Right renal cortex interstitium (tissue), 3 donors: ENCODE measurements around the gene TTLL5. TPM values are rescaled to one million over a fixed set of nuclear protein-coding genes. Genes with fewer than 3 reads are reported as not detected.

Source experiments
- DNase-seq, 3 donors: peaks; one replicate each; pipeline ENCODE4 v3.0.0-alpha.2; 2013; ENCODE audit warnings: low read depth in 3 of 3, low spot score in 2 of 3
- polyA plus RNA-seq, 3 donors: library from polyadenylated mRNA; unstranded; fragments of 120-200 nt; gene quantifications; one replicate each; pipeline ENCODE4 v1.2.1, GENCODE V29; 2013; ENCODE audit not compliant: insufficient read length in 3 of 3

Gene TTLL5, protein sequence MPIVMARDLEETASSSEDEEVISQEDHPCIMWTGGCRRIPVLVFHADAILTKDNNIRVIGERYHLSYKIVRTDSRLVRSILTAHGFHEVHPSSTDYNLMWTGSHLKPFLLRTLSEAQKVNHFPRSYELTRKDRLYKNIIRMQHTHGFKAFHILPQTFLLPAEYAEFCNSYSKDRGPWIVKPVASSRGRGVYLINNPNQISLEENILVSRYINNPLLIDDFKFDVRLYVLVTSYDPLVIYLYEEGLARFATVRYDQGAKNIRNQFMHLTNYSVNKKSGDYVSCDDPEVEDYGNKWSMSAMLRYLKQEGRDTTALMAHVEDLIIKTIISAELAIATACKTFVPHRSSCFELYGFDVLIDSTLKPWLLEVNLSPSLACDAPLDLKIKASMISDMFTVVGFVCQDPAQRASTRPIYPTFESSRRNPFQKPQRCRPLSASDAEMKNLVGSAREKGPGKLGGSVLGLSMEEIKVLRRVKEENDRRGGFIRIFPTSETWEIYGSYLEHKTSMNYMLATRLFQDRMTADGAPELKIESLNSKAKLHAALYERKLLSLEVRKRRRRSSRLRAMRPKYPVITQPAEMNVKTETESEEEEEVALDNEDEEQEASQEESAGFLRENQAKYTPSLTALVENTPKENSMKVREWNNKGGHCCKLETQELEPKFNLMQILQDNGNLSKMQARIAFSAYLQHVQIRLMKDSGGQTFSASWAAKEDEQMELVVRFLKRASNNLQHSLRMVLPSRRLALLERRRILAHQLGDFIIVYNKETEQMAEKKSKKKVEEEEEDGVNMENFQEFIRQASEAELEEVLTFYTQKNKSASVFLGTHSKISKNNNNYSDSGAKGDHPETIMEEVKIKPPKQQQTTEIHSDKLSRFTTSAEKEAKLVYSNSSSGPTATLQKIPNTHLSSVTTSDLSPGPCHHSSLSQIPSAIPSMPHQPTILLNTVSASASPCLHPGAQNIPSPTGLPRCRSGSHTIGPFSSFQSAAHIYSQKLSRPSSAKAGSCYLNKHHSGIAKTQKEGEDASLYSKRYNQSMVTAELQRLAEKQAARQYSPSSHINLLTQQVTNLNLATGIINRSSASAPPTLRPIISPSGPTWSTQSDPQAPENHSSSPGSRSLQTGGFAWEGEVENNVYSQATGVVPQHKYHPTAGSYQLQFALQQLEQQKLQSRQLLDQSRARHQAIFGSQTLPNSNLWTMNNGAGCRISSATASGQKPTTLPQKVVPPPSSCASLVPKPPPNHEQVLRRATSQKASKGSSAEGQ (N-terminal part only)
- 10 to 100 TPM; 28.7 to 35.1 (median 33.1) TPM for polyA plus RNA-seq

DNA sequence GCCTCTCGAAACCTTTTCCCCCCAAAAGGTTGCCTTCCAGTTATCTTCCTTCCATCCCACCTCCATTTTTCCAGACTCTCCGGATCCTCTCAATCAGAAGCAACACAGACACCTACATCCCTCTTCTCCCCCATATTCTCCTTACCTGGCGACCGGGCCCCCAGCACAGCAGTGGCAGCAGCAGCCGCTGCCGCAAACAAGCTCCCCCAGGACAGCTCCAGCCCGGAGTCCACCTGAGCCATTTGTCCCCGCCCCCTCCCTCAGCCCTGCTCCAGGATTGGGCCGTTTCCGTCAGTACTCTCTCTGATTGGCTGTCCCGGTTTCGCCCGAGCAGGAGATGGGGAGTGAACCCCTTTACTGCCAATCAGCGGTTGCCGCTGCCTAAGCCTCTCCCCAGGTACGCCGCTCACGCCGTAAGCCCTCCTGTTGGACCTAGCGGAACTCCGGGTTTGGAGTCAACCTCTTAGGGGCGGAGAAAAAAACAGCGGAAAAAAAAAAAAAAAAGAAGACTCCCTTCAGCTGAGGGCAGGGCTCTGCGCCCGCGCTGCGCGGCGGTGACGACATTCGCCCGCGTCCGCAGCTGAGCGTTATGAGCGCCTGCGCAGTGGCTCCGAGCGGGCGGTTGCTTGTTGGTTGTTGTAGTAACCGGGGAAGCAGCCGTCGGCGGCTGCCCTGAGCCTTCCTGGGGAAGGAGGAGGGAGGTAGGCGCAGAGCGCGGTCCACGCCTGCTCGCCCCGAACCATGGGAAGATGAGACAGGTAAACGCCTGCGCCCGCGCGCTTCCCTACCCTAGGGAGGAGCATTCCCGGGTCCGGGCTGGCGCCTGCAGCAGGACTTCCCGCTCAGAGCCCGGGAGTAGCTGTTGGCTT, at the start of gene TTLL5, which contains the start of gene ERG28:
TTLL5 (plus strand) TSS at position 617 of the 869 bp plus-strand sequence. CDS start 1,904 bp downstream, outside the sequence.
ERG28 (minus strand) TSS at position 247 of the 869 bp plus-strand sequence. CDS start 3,374 bp downstream, outside the sequence.
- DNase-seq, result peak; percentile 93 to 95 (median 94)

DNA sequence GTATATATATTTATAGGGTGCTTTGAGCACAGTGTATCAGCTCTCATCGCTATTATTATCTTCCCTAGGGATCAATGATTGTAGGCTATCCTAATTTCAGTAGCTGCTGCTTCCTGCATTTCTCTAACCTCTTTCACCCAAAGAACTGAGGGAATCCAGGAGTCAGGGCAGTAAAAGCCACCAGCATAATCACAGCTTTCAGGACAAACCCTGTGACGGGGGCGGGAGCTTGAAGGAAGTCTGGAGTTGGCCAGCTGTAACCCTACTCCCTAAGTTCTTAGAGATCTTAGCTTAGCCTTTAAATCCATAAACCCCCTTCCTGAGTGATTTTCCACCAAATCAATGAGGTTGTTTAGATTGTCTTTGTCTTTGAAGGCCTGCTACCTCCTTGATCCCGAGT, 48.9 kb upstream of the TTLL5 start:
- DNase-seq, result no peak

DNA sequence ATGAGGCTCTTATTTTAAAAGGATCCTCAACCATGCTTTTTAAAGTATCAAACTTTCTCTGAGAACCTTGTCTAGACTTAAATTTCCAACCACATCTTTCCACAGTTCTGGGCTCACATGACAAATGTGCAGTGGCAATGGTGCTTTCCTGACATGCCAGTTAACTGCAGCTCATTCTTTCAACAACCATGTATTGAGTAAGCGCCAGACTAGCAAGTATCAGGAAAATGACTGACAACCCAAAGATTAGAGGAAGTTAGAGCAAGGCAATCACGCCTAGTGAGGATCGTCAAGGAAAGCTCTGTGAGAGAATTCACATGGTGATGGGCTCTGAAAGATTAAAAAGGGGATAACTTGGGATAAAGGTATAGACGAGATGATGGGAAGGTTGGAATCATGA, 46.9 kb upstream of the TTLL5 start:
- DNase-seq, result no peak

DNA sequence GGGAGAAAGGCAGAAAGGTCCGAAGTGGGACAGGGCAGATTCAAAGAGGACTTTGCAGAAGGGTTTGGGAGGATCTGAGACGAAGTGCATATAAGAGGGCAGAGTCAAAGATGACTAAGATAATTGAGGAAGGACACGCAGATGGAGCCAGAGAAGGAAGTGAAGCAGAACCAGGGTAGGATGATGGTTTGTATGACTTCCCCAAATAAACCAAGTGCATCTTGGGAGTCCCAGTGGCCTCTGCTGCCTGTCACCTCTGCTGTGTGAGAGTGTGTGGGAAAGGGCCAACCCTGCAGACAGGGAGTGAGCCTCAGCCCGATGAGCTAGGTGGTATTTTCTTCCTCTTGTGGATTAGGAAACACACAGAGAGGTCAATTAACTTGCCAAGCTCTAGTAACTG, 45.8 kb upstream of the TTLL5 start:
- no peak for DNase-seq

DNA sequence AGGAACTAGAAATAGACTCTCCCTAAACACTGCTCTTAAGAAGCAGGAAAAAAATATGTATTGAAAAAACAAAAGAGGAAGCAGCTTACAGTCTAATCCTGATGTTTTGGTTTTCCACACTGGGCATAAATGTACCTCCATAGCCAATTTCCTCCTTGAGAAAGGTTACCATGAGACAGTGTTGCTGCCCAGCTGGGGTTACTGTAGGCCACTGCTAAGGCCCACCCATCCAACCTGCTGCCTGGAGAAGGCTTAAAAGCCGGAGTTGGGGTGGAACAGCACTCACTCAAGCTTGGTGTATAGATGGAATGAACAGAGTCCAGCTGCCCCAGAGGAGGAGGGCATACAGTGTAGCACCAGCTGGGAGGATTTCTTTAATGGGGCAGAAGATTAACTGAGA, 41.5 kb upstream of the TTLL5 start:
- no peak for DNase-seq

DNA sequence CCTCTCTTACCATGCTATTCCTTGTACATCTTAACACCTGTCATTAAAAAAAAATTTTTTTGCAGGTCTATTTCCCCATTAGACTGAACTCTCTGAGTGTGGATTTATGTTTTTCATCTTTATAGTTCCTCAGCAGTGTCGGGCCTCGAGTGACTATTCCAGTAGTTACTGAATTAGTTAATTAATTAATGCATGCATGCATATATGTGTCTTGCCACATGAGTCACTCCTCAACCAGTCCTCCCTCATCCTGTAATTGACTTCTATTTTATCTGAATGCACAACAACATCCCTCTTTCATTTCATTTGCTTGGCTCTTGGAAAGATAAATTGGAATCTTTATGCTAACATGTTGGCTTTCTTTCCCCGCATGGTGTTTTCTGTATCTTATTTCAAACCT, 36.0 kb upstream of the TTLL5 start:
- DNase-seq, result no peak

DNA sequence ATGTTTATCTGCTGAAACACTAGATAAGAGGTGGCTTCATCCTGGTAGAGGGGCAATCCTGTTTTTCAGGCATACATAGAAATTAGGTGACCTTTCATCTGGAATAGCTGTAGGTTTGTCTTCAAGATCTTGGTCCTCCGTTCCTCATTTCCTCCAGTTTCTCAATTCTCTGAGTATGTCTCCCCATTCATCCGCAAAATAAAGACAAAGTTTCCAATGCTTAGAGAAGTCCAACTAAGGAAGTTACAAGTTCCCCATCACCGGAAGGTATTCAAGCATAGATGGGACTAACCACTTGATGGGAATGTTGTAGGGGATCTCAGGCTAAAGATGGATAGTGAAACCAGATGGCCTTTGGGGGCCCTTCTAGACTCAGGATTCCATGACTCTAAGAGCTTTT, 34.6 kb upstream of the TTLL5 start:
- no peak for DNase-seq

DNA sequence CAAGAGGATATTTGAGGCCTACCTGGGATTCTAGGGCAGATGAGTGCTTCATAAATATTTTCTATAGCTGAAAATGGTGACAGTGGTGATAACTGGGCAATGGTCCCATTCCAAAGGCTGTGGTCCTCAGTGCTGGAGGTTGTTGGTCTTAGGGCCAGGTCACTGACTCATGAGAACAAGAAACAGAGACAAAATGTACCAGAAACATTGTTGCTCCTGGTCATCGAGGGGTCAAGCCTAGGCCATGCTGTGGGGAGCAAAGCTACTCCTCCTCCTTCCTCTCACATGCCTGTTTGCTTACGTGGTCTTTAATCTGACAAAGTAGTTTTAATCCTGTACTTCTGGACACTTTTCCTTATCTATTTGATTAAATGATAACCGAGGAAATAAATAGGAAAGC, 34.2 kb upstream of the TTLL5 start:
- no peak for DNase-seq

DNA sequence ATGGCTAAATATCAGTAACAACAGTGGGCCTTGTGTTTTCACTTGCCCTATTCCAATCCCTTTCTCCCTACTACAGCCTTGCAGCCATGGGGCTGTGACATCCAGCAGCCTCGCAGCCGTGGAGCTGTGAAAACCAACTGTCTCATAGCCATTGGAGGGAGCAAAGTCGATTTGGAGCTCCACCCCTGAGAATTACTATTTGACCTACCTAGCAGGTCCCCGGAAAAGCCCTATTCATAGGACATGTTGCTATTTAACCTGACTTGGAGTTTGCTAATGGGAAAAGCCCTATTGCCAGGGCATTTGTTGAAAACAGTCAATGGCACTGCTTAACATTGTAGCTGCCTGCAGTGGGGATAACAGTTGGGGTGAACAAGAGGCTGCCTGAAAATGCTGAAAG, 33.6 kb upstream of the TTLL5 start:
- DNase-seq, result no peak

DNA sequence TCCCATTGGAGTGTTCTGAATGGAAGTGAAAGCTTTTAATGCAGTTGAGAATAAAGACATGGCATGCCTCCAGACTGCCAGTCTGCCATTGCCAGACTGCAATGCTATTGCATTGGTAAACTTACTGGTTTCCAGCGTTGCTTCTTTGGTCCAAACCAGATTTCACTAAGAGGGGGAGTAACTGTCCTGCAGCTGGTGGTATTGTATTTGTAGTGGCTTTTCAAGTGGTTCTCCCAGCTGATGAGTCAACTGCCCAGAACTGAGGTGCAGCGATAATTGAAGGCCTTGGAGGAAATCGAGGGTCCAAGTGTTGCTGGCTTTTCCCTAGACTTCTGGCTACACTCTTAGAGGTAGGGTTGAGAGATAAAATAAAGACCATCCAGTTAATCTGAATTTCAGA, 32.2 kb upstream of the TTLL5 start:
- no peak for DNase-seq

DNA sequence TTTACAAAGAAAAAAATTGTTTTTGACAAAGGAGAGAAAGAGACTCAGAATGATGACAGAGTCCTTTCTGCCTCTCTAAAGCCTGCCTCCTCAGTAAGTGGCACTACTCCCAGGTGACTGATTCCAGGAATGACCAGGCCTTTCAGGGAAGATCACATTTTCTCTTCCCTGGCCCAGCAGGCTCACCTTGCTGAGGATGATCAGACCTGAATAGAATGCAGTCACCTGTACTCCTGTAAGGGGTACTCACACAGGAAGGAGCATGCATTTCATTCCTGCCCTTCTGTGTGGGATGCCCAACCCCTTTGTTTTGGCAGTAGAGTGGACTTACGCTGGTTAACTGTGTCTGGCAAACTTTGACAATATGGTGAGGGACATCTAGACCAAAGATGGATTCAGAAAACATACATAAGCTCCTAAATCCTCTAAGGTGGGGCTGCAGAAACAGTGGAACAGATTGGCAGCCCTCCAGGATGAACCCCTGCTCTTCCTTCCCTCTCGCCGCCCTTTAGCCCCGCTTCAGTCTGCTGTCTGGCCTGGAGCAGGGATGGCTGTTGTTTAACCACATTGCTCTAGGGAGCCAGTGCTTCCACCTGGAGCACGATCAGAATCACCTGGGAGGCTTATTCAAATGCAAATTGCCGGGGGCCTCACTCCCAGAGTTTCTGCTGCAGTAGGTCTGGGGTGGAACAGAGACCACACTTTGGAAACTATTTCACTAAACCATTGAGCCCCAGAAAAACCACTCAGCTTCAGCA, 30.2 kb upstream of the TTLL5 start:
- DNase-seq, result no peak

DNA sequence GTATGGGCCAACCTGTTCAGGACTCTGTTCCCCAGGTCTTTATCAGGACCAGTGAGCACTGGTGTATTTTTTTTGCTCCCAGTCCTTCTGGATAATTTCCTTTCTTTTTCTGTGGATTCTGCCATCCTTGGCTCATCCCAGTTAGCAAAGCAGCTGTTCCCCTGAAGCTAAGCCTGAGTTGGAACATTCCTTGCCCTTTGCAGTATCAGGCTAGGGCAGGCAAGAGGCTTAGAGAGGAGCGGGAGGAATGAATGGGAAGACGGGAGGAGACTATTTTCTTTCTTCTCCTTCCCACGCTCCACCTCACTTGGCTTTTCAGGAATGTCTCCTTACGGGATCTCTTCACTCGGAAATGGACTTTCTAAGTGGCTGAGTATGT, 29.6 kb upstream of the TTLL5 start:
- DNase-seq, result no peak

DNA sequence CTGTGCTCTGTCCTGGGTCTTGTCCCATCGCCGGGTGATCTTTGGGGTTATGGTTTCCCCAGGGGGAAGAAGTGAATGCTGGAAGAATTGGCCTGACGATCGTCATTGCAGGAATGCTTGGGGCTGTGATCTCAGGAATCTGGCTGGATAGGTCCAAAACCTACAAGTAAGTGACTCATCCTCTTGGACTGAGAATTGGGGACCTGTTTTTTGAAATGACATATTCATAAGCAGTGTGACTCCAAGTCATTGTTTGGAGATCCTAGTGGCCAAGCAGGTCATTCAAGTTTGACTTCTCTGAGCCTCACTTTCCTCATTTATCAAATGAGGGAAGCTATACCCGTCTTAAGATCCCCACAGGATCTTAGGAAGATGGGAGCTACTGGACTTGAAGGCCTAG, 26.2 kb upstream of the TTLL5 start:
- DNase-seq, result no peak

DNA sequence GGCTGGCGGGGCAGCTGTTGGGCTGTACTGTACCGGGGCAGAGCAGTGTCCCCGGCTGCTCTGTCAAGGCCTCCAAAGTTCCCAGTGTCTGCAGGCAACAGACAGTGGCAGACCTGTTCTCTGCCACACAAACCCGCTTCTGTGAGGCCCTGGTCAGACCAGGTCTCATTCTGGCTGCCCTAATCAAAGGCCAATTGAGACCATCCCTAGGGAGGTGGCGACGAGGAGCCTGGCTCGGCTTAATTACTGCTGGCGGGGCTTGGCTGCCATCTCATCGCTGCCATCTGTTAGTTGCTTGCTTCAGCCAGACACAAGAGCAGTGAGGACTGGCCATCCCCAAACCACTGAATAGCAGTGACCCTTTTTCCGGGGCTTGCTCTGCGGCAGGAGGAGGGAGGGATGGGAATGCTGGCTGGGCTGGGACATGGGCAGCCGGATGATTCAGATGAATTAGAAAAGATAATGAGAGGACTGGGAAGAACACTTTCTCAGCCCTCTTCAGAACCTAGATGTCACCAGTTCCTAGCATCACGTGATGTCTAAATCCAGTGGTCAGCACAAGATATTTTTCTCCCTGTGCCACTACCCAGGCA, 24.9 kb upstream of the TTLL5 start:
- DNase-seq, result no peak

DNA sequence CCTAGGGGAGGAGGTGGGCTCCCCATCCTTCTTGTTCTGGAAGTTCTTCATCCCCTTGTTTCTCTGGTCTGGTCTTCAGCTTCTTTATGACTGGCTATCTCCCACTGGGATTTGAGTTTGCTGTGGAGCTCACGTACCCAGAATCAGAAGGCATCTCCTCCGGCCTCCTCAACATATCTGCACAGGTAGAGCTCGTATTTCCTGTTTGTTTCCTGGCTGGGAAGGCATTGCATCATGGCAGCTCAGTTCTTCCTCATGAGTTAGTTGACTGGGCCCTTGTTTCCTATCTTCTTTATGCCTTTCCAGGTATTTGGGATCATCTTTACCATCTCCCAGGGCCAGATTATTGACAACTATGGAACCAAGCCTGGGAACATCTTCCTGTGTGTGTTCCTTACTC, 20.2 kb upstream of the TTLL5 start:
- DNase-seq, result no peak

DNA sequence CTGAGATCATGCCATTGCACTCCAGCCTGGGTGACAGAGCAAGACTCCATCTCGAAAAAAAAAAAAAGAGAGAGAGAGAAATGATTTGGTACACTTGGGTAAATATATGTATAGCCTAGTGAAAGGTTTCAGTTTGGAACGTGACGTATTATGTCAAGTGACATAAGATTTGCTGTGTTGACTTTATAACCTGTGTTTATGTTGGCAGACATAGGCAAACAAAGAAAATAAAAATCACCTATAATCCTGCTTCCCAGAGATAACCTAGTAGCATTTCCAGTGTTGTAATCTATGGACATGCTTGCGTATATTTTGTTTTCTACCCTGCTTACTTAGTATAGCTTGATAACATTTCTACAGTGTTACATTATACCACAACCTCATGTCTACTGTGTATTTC, 17.1 kb upstream of the TTLL5 start:
- DNase-seq, result no peak

DNA sequence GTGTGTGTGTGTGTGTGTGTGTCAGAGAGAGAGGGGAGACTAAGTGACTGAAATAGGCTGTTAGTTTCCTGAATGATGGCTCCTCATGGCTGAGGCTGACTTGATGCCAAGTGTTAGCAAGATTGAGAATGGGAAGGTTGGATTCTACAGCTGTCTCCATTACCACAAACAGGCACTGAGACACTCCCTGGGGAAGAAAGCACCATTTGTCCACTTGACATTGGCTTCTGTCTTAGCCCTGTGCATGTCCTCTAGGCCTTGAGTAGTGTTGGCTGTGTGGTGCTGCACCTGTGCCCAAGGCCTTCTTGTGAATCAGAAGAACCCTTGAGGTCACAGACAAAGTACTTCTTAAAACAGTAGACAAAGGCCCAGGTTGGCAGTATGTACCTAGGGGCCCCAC, 16.0 kb upstream of the TTLL5 start:
- DNase-seq, result no peak

DNA sequence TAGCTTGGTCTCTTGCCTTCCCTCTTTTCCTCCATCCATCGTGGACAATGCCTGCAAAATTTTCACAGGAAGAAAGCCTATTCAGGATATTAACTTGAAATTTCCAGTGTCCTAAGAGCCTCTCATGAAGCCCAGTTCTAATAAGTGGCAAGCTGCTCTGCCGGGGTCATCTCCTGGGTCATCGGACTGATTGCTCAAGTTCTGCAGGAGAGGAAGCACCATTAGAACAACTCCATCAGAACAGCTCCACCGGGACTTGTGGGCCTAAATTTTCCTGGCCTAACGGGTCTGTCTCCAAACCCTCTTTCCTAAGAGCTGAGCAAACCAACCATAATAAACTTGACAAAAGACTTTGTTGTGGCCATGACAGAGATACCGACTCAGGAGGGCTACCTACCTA, 14.3 kb upstream of the TTLL5 start:
- DNase-seq, result no peak

DNA sequence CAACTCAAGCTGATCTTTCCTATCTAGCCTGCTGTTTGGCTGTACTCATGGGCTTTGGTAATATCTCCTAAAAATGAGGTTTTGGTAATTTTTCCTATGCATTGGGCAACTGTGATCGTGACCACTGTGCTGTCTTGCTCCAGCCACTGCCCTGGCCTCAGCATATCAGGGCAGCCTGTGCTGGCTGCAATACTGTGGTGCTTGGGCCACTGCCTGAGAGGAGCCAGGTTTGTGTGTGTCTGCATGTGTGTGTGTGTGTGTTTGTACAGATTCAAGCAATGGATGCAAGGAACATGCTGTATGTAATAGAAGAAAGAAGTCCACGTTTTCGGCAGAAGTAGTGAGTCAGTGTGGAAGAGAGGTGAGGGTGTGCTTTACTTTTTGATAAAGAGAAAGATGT, 13.4 kb upstream of the TTLL5 start:
- DNase-seq, result no peak
